ENCODE data around the gene HMGN4.

DNA sequence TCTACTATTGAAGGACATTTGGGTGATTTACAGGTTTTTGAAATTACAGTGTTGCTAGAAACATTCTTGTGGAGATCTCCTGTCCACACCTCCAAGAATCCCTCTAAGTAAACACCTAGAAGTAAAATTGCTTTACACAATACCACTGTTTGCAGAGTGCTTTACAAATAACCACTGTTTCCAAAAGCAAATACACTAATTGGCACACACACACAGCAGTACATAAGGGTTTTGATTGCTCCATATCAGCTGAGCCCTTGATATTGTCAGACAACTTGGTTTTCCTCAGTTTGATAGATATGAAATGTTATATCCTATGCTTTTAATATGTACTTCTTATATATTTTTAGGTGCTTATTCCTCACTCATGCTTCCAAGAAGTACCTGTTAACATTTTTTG lies 6.3 kb downstream of the HMGN4 start:
- TF ChIP-seq, protein P1, sequence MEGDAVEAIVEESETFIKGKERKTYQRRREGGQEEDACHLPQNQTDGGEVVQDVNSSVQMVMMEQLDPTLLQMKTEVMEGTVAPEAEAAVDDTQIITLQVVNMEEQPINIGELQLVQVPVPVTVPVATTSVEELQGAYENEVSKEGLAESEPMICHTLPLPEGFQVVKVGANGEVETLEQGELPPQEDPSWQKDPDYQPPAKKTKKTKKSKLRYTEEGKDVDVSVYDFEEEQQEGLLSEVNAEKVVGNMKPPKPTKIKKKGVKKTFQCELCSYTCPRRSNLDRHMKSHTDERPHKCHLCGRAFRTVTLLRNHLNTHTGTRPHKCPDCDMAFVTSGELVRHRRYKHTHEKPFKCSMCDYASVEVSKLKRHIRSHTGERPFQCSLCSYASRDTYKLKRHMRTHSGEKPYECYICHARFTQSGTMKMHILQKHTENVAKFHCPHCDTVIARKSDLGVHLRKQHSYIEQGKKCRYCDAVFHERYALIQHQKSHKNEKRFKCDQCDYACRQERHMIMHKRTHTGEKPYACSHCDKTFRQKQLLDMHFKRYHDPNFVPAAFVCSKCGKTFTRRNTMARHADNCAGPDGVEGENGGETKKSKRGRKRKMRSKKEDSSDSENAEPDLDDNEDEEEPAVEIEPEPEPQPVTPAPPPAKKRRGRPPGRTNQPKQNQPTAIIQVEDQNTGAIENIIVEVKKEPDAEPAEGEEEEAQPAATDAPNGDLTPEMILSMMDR (IDR thresholded peaks at IDR 0.05): no peak
- TF ChIP-seq, protein P2, sequence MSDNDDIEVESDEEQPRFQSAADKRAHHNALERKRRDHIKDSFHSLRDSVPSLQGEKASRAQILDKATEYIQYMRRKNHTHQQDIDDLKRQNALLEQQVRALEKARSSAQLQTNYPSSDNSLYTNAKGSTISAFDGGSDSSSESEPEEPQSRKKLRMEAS (IDR thresholded peaks at IDR 0.05; ENCODE audit: low read depth): no peak
- TF ChIP-seq SIN3A (IDR thresholded peaks at IDR 0.05; ENCODE audit: borderline replicate concordance, low read depth, low read length) (no peak), RAD21 (IDR thresholded peaks at IDR 0.05; ENCODE audit: low read length) (no peak), YY1 (IDR thresholded peaks at IDR 0.05; ENCODE audit: low read depth) (no peak), EZH2phosphoT487 (IDR thresholded peaks at IDR 0.05; ENCODE audit: borderline replicate concordance, low read depth) (no peak), RCOR1 (IDR thresholded peaks at IDR 0.05; ENCODE audit: low read length) (no peak), EP300 (IDR thresholded peaks at IDR 0.05; ENCODE audit: borderline replicate concordance in 1 of 2, low read depth in 1 of 2, low read length in 1 of 2) (no peak), MXI1 (IDR thresholded peaks at IDR 0.05; ENCODE audit: low read depth, low read length) (no peak), CHD2 (IDR thresholded peaks at IDR 0.05; ENCODE audit: low read length, partially characterized antibody) (no peak), GABPA (IDR thresholded peaks at IDR 0.05; ENCODE audit: low read depth) (no peak)
- TF ChIP-seq, protein P3, sequence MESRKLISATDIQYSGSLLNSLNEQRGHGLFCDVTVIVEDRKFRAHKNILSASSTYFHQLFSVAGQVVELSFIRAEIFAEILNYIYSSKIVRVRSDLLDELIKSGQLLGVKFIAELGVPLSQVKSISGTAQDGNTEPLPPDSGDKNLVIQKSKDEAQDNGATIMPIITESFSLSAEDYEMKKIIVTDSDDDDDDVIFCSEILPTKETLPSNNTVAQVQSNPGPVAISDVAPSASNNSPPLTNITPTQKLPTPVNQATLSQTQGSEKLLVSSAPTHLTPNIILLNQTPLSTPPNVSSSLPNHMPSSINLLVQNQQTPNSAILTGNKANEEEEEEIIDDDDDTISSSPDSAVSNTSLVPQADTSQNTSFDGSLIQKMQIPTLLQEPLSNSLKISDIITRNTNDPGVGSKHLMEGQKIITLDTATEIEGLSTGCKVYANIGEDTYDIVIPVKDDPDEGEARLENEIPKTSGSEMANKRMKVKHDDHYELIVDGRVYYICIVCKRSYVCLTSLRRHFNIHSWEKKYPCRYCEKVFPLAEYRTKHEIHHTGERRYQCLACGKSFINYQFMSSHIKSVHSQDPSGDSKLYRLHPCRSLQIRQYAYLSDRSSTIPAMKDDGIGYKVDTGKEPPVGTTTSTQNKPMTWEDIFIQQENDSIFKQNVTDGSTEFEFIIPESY (IDR thresholded peaks at IDR 0.05; ENCODE audit: borderline replicate concordance, low read depth): no peak
- TF ChIP-seq, protein P4, sequence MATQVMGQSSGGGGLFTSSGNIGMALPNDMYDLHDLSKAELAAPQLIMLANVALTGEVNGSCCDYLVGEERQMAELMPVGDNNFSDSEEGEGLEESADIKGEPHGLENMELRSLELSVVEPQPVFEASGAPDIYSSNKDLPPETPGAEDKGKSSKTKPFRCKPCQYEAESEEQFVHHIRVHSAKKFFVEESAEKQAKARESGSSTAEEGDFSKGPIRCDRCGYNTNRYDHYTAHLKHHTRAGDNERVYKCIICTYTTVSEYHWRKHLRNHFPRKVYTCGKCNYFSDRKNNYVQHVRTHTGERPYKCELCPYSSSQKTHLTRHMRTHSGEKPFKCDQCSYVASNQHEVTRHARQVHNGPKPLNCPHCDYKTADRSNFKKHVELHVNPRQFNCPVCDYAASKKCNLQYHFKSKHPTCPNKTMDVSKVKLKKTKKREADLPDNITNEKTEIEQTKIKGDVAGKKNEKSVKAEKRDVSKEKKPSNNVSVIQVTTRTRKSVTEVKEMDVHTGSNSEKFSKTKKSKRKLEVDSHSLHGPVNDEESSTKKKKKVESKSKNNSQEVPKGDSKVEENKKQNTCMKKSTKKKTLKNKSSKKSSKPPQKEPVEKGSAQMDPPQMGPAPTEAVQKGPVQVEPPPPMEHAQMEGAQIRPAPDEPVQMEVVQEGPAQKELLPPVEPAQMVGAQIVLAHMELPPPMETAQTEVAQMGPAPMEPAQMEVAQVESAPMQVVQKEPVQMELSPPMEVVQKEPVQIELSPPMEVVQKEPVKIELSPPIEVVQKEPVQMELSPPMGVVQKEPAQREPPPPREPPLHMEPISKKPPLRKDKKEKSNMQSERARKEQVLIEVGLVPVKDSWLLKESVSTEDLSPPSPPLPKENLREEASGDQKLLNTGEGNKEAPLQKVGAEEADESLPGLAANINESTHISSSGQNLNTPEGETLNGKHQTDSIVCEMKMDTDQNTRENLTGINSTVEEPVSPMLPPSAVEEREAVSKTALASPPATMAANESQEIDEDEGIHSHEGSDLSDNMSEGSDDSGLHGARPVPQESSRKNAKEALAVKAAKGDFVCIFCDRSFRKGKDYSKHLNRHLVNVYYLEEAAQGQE (IDR thresholded peaks at IDR 0.05; ENCODE audit: low read depth, low read length): no peak

Data from SK-N-SH (cell line).